ENCODE data around the gene KLHL7.

The KLHL7 gene

GRCh38 chr7:23164846-23165245 is 59.3 kb downstream of the KLHL7 start:
- Histone ChIP-seq H3K27me3 (replicated peaks; ENCODE audit: control insufficient read depth, insufficient read depth, low read length) (no peaks in the 10 kb centered on the region), H3K4me3 (replicated peaks; ENCODE audit: low read depth, low read length) (no peak overlapping the region), H3K36me3 (ENCODE audit: control insufficient read depth, insufficient read depth, low read length) (no peaks in the 10 kb centered on the region)
- no peak for TF ChIP-seq CTCF (IDR thresholded peaks at IDR 0.05; ENCODE audit: insufficient read depth, low read length, poor library complexity, severe bottlenecking)
- DNase-seq (ENCODE audit: extremely low read depth, insufficient read length): no peak

GRCh38 chr7:23165316-23165715 is 59.7 kb downstream of the KLHL7 start:
- Histone ChIP-seq H3K36me3 (ENCODE audit: control insufficient read depth, insufficient read depth, low read length) (no peaks in the 10 kb centered on the region), H3K27me3 (replicated peaks; ENCODE audit: control insufficient read depth, insufficient read depth, low read length) (no peaks in the 10 kb centered on the region), H3K4me3 (replicated peaks; ENCODE audit: low read depth, low read length) (no peak overlapping the region)
- TF ChIP-seq CTCF (IDR thresholded peaks at IDR 0.05; ENCODE audit: insufficient read depth, low read length, poor library complexity, severe bottlenecking): no peak
- DNase-seq (ENCODE audit: extremely low read depth, insufficient read length): no peak

GRCh38 chr7:23167691-23168090 is 62.1 kb downstream of the KLHL7 start:
- no peaks in the 10 kb centered on the region for H3K36me3 ChIP-seq (ENCODE audit: control insufficient read depth, insufficient read depth, low read length)
- no peaks in the 10 kb centered on the region for H3K27me3 ChIP-seq (replicated peaks; ENCODE audit: control insufficient read depth, insufficient read depth, low read length)
- DNase-seq (ENCODE audit: extremely low read depth, insufficient read length): no peak

GRCh38 chr7:23168111-23168885 is 62.7 kb downstream of the KLHL7 start:
- TF ChIP-seq CTCF (IDR thresholded peaks at IDR 0.05; ENCODE audit: insufficient read depth, low read length, poor library complexity, severe bottlenecking): no peak
- H3K27me3 ChIP-seq (replicated peaks; ENCODE audit: control insufficient read depth, insufficient read depth, low read length): no peaks in the 10 kb centered on the region
- H3K36me3 ChIP-seq (ENCODE audit: control insufficient read depth, insufficient read depth, low read length): no peaks in the 10 kb centered on the region
- no peak overlapping the region for H3K4me3 ChIP-seq (replicated peaks; ENCODE audit: low read depth, low read length)
- DNase-seq (ENCODE audit: extremely low read depth, insufficient read length): no peak

More at GRCh38 chr7:23167691-23168090, 62.1 kb downstream of the KLHL7 start:
- no peak overlapping the region for H3K4me3 ChIP-seq (replicated peaks; ENCODE audit: low read depth, low read length)
- no peak for TF ChIP-seq CTCF (IDR thresholded peaks at IDR 0.05; ENCODE audit: insufficient read depth, low read length, poor library complexity, severe bottlenecking)

- H3K4me3 ChIP-seq (replicated peaks; ENCODE audit: low read depth, low read length): no peak overlapping the region
- no peak for DNase-seq (ENCODE audit: extremely low read depth, insufficient read length)
- TF ChIP-seq CTCF (IDR thresholded peaks at IDR 0.05; ENCODE audit: insufficient read depth, low read length, poor library complexity, severe bottlenecking): no peak
- no peaks in the 10 kb centered on the region; the same call in 1 of the 2 replicates for H3K36me3 ChIP-seq (ENCODE audit: control insufficient read depth, insufficient read depth, low read length)
- H3K27me3 ChIP-seq (replicated peaks; ENCODE audit: control insufficient read depth, insufficient read depth, low read length): no peaks in the 10 kb centered on the region
Observed at GRCh38 chr7:23175938-23176337, 70.4 kb downstream of the KLHL7 start.
